ENCODE results near the gene ADARB1.

The ADARB1 gene

GRCh38 chr21:45125357-45125756 is 51.0 kb downstream of the ADARB1 start:
- Histone ChIP-seq H3K79me2 (ENCODE audit: insufficient read depth, low read length) (peaks cover 8% of the 10 kb centered on the region), H3K9ac (ENCODE audit: low read depth, low read length) (no peak overlapping the region), H3K4me2 (ENCODE audit: insufficient read depth, low read length) (no peak overlapping the region), H4K20me1 (ENCODE audit: insufficient read depth, low read length) (peaks cover 12% of the 10 kb centered on the region), H3K27me3 (ENCODE audit: insufficient read depth, low read length, poor library complexity) (no peaks in the 10 kb centered on the region), H3K36me3 (ENCODE audit: insufficient read depth, low read length) (no peaks in the 10 kb centered on the region), H3K4me3 (ENCODE audit: low read depth in 1 of 2, low read length in 2 of 2) (no peak overlapping the region), H3K27ac (ENCODE audit: low read length) (no peak overlapping the region), H2AFZ (ENCODE audit: low read depth, low read length) (no peak overlapping the region), H3K4me1 (ENCODE audit: insufficient read depth, low read length) (no peaks in the 10 kb centered on the region), H3K9me3 (ENCODE audit: insufficient read depth, low read length, severe bottlenecking) (no peaks in the 10 kb centered on the region)
- TF ChIP-seq CTCF (IDR thresholded peaks at IDR 0.05; ENCODE audit: borderline replicate concordance, extremely low read depth, low read length, poor library complexity, severe bottlenecking): no peak
- no peak for TF ChIP-seq EZH2 (IDR thresholded peaks at IDR 0.05; ENCODE audit: borderline replicate concordance, low read depth, low read length, severe bottlenecking)
- ATAC-seq (ENCODE audit: insufficient read depth, low read depth) (no peak), DNase-seq (no peak)

- no peak overlapping the region for H2AFZ ChIP-seq (ENCODE audit: low read depth, low read length)
- H3K79me2 ChIP-seq (ENCODE audit: insufficient read depth, low read length): peaks cover 8% of the 10 kb centered on the region
- no peaks in the 10 kb centered on the region for H3K36me3 ChIP-seq (ENCODE audit: insufficient read depth, low read length)
- no peak overlapping the region for H3K27ac ChIP-seq (ENCODE audit: low read length)
- no peaks in the 10 kb centered on the region for H3K27me3 ChIP-seq (ENCODE audit: insufficient read depth, low read length, poor library complexity)
- DNase-seq (no peak), ATAC-seq (ENCODE audit: insufficient read depth, low read depth) (no peak)
- no peak overlapping the region for H3K4me3 ChIP-seq (ENCODE audit: low read depth in 1 of 2, low read length in 2 of 2)
- H3K4me1 ChIP-seq (ENCODE audit: insufficient read depth, low read length): no peaks in the 10 kb centered on the region
- no peaks in the 10 kb centered on the region for H3K9me3 ChIP-seq (ENCODE audit: insufficient read depth, low read length, severe bottlenecking)
- peaks cover 10% of the 10 kb centered on the region for H4K20me1 ChIP-seq (ENCODE audit: insufficient read depth, low read length)
- no peak overlapping the region for H3K4me2 ChIP-seq (ENCODE audit: insufficient read depth, low read length)
- no peak overlapping the region for H3K9ac ChIP-seq (ENCODE audit: low read depth, low read length)
- TF ChIP-seq CTCF (IDR thresholded peaks at IDR 0.05; ENCODE audit: borderline replicate concordance, extremely low read depth, low read length, poor library complexity, severe bottlenecking) (no peak), EZH2 (IDR thresholded peaks at IDR 0.05; ENCODE audit: borderline replicate concordance, low read depth, low read length, severe bottlenecking) (no peak)
Measured at GRCh38 chr21:45126204-45126626, 51.8 kb downstream of the ADARB1 start.

GRCh38 chr21:45126983-45127382 is 52.6 kb downstream of the ADARB1 start:
- H3K9me3 ChIP-seq (ENCODE audit: insufficient read depth, low read length, severe bottlenecking): no peaks in the 10 kb centered on the region
- no peak for DNase-seq
- peaks cover 8% of the 10 kb centered on the region for H3K79me2 ChIP-seq (ENCODE audit: insufficient read depth, low read length)
- no peak for ATAC-seq (ENCODE audit: insufficient read depth, low read depth)
- no peak overlapping the region for H3K27ac ChIP-seq (ENCODE audit: low read length)
- peaks cover 10% of the 10 kb centered on the region for H4K20me1 ChIP-seq (ENCODE audit: insufficient read depth, low read length)
- no peaks in the 10 kb centered on the region for H3K27me3 ChIP-seq (ENCODE audit: insufficient read depth, low read length, poor library complexity)
- no peak overlapping the region for H2AFZ ChIP-seq (ENCODE audit: low read depth, low read length)
- no peak overlapping the region for H3K4me2 ChIP-seq (ENCODE audit: insufficient read depth, low read length)
- H3K36me3 ChIP-seq (ENCODE audit: insufficient read depth, low read length): no peaks in the 10 kb centered on the region
- TF ChIP-seq EZH2 (IDR thresholded peaks at IDR 0.05; ENCODE audit: borderline replicate concordance, low read depth, low read length, severe bottlenecking) (no peak), CTCF (IDR thresholded peaks at IDR 0.05; ENCODE audit: borderline replicate concordance, extremely low read depth, low read length, poor library complexity, severe bottlenecking) (no peak)
- H3K4me1 ChIP-seq (ENCODE audit: insufficient read depth, low read length): no peaks in the 10 kb centered on the region
- H3K9ac ChIP-seq (ENCODE audit: low read depth, low read length): no peak overlapping the region
- H3K4me3 ChIP-seq (ENCODE audit: low read depth in 1 of 2, low read length in 2 of 2): no peak overlapping the region

- Histone ChIP-seq H3K4me1 (ENCODE audit: insufficient read depth, low read length) (no peaks in the 10 kb centered on the region), H4K20me1 (ENCODE audit: insufficient read depth, low read length) (peaks cover 12% of the 10 kb centered on the region), H3K4me3 (ENCODE audit: low read depth in 1 of 2, low read length in 2 of 2) (no peak overlapping the region), H3K27ac (ENCODE audit: low read length) (no peak overlapping the region), H3K27me3 (ENCODE audit: insufficient read depth, low read length, poor library complexity) (no peaks in the 10 kb centered on the region), H2AFZ (ENCODE audit: low read depth, low read length) (no peak overlapping the region), H3K9ac (ENCODE audit: low read depth, low read length) (no peak overlapping the region), H3K36me3 (ENCODE audit: insufficient read depth, low read length) (no peaks in the 10 kb centered on the region), H3K9me3 (ENCODE audit: insufficient read depth, low read length, severe bottlenecking) (no peaks in the 10 kb centered on the region), H3K79me2 (ENCODE audit: insufficient read depth, low read length) (peaks cover 7% of the 10 kb centered on the region), H3K4me2 (ENCODE audit: insufficient read depth, low read length) (no peak overlapping the region)
- DNase-seq (no peak), ATAC-seq (ENCODE audit: insufficient read depth, low read depth) (no peak)
- TF ChIP-seq EZH2 (IDR thresholded peaks at IDR 0.05; ENCODE audit: borderline replicate concordance, low read depth, low read length, severe bottlenecking) (no peak), CTCF (IDR thresholded peaks at IDR 0.05; ENCODE audit: borderline replicate concordance, extremely low read depth, low read length, poor library complexity, severe bottlenecking) (no peak)
Measured at GRCh38 chr21:45127937-45128336, 53.6 kb downstream of the ADARB1 start.
